ENCODE results near the gene RUNX3.
"Not testable (repeated sequence)": the region's sequence is repeated elsewhere in the genome, so short reads cannot be mapped to it uniquely, and the experiment has no call there.

RUNX3 gene

DNA sequence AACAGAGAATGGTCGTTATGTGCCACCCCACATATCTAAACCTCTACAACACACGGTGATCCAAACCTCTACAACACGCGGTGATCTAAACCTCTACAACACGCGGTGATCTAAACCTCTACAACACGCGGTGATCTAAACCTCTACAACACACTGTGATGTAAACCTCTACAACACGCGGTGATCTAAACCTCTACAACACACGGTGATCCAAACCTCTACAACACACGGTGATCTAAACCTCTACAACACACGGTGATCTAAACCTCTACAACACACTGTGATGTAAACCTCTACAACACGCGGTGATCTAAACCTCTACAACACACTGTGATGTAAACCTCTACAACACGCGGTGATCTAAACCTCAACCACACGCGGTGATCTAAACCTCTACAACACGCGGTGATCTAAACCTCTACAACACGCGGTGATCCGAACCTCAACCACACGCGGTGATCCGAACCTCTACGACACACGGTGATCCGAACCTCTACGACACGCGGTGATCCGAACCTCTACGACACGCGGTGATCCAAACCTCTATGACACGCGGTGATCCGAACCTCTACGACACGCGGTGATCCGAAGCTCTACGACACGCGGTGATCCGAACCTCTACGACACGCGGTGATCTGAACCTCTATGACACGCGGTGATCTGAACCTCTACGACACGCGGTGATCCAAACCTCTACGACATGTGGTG is 22.3 kb downstream of the RUNX3 start:
- H3K4me3 ChIP-seq (ENCODE audit: low read length); DNase-seq (ENCODE audit: low read depth, low spot score): not testable (repeated sequence)

DNA sequence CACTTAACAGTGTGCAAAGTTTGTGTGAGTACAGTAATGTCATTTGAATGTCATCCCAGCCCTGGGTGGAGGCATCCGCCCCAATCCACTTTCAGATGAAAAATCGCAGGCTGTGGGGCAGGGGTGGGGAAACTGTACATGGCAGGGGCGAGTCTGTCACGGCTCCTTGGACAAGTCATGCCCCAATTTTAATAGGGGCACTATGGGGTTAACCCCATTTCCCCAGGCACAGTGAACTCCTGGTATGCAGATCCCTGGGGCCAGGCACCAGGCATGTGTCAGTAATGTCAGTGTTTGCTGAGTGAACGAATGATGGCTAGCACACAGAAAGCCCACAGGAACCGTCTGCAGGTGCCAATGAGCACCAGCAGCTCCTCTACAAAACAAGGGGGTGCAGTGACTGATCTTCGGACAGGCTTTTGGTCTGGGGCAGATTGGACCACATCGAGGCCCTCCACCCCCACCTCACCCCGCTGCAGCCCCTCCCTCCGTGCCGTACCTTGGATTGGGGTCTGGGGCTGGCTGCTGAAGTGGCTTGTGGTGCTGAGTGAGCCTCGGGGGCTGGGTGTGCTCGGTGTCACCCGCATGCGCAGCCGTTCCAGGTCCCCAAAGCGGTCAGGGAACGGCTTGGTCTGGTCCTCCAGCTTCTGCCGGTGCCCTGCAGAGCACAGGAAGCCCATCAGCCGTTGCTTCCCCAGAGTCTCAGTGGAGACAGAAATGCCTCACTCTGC is 23.2 kb downstream of the RUNX3 start:
- no peak for DNase-seq (ENCODE audit: low read depth, low spot score)
- no peak overlapping the region for H3K4me3 ChIP-seq (ENCODE audit: low read length)

DNA sequence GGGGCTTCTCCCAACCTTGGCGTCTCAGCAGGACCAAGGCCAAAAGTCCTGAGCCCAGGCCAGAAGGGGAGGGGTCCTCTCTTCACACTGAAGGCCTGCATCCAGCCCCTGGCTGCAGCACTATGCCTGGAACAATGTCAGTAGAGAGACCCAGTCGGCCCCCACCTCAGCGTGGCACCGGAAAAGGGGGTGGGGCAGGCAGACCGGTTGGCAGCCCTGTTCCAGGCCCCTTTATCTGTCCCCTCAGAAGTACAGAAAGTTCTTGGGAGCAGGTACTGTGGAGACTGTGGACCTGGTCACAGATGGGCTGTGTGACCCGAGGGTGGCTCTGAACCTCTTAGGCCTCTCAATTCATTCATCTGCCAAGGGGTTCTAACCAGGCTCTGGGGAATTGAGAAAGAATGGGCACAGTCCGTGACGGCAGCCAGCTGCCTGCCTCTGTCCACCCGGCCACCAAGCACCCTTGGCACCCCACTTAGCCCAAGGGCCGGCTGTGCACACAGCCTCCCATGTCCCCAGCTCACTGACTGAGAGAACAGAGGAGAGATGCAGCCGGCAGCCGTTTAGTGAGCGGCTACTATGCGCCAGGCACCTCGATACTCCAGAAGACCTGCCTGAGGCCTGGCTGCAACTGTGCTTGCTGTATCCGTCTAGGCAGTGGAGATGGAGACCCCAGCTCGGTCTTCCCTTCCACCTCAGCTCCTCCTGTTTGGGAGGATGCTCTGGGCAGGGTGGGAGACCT is 23.9 kb downstream of the RUNX3 start:
- H3K4me3 ChIP-seq (ENCODE audit: low read length) = no peak overlapping the region
- no peak for DNase-seq (ENCODE audit: low read depth, low spot score)

DNA sequence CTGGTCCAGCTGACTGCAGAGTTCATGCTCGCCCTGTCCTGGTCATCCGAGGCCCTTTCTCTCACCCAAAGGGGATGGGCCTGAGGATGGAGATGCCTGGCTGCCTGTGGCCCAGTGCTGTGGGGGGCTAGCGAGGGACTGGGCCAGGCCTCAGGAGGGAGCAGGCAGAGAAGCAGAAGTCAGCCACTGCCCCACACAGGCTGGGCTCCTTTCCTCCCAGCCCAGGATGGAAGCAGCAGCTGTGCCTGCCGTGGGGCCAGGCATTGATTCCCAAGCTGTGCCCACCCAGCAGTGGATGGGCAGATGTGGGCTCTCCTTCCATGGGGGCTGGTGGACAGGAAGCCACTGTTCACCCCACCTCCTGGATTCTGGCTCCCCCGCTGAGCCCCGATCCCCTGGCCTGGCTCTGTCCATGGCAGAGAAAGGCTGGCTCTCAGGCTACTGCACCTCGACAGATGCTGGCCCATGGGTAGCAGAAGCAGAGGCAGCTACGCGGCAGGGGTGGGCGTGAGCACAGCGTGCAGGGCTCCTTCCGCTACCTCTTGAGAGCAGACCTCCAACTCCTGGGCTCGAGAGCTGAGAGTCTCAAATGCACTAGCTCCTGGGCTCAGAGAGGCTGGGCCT is 24.6 kb downstream of the RUNX3 start:
- DNase-seq (ENCODE audit: low read depth, low spot score) = no peak

DNA sequence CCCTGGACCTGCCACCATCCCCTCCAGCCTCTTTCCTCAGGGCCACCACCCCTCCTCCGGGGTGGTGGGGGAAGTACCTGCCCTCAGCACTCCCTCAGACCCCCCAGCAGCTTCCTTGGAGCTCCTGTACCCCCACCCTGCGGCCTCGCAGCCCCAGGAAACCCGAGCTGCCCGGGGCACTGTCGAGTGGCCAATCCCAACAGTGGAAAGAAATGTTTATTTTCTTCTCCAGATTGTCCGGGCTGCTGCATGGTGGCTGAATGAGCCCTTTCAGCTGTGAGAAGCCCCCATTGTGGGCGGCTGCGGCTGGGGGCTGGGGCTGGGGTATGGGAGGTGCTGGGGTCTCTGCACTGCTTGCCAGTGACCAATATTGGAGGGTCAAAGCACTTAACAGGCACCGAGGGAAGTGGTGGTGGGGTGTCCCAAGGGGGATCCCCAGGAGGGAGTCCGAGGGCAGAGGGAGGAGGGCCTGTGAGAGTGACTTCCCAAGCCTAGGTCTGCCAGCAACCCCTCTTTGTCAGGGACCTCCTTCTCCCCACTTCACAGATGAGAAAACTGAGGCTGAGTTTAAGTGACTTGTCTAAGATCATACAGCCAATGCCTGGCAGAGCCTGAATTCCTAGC is 25.2 kb downstream of the RUNX3 start:
- no peak for DNase-seq (ENCODE audit: low read depth, low spot score)
- H3K4me3 ChIP-seq (ENCODE audit: low read length) = no peak overlapping the region

More for the DNA sequence above, 24.6 kb downstream of the RUNX3 start:
- no peak overlapping the region for H3K4me3 ChIP-seq (ENCODE audit: low read length)

DNA sequence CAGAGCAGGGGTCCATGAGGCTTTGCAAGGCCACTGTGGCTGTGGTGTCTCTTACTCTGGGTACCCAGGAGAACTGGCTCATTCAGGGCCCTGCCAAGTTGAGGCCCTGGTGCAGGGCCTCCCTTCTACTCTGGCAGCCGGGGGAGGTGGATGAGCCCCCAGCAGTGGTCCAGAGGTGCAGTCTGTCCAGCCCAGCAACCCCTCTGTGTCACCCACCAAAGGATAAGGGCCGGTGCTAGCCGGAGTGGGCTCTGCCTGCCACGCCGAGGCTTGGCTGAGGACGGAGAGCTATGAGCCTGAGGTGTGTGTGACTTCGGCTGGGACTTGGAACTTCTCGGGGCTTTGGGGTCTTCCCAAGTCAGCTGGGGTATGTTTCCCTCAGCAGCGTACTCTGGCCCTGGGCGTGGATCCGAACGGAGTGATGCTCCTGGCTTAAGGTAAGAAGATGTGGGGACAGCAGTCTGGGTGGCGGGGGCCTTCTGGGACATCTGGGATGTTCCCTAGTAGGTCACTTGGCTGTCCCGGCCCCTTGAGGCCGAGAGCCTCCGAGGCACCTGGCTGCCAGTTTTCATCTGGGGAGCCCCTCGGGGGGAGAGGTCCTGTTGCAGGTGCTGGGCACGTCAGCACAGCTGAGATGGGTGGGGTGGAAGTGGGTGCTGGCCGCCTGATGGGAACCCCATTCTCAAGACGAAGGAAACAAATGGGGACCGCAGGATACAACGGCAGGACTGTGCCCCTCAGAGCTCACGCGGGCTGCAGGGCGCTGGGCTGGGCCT is 25.9 kb downstream of the RUNX3 start:
- no peak overlapping the region for H3K4me3 ChIP-seq (ENCODE audit: low read length)
- no peak for DNase-seq (ENCODE audit: low read depth, low spot score)

DNA sequence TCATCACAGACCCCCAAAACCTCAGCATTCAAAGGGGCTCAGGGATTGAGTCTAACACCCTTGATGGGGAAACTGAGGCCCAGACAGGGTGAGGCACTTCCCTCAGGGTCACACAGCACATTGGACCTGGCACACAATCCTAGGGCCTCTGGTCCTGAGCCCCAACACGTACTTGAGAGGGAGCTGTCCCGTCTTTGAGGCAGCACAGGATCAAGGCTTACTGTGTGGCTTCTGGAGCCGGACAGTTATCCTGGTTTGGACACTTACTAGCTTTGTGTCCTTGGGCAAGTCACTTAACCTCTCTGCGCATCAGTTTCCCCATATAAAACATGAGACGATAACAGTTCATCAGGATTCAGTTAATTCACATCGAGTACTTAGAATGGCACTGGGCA is 26.5 kb downstream of the RUNX3 start:
- no peak overlapping the region for H3K4me3 ChIP-seq (ENCODE audit: low read length)
- no peak for DNase-seq (ENCODE audit: low read depth, low spot score)

DNA sequence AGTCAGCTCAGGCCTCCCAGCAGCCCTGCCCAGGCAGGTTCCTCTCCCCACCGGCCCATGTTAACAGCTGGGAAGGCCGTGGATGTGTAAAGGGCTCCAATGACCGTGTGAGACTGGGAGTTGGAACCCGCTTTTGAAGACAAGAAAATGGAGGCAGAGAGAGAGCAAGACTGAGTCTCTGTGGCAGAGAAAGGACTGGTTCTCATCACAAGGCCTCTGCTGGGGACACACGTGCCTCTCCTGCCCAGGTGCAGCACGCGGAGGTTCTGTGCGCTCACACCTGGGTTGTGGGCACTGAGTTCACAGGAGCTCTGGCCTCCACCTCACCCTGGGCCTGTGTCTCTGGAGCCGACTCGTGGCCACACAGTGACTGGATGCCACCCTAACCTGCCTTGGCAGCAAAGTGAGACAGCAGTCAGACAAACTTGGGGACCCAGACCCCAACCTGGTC is 27.0 kb downstream of the RUNX3 start:
- H3K4me3 ChIP-seq (ENCODE audit: low read length) = no peak overlapping the region
- DNase-seq (ENCODE audit: low read depth, low spot score) = no peak

DNA sequence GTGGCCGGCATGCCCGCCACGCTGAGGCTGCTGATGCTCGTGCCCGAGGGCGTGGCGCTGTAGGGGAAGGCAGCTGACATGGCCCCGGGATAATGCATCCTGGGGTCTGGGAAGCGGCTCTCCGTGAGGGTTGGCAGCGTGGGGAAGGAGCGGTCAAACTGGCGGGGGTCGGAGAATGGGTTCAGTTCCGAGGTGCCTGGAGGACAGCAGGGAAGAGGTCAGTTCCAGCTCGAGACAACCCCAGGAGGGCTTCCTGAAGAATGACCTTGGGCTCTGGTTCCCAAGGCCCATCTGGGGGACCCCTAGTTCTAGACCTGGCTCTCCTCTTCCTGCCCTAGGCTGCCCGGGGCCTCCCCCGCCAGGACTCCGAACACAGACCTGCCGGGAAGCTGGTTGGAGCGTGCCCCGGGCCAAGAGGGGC is 27.6 kb downstream of the RUNX3 start:
- no peak for DNase-seq (ENCODE audit: low read depth, low spot score)
- no peak overlapping the region for H3K4me3 ChIP-seq (ENCODE audit: low read length)

DNA sequence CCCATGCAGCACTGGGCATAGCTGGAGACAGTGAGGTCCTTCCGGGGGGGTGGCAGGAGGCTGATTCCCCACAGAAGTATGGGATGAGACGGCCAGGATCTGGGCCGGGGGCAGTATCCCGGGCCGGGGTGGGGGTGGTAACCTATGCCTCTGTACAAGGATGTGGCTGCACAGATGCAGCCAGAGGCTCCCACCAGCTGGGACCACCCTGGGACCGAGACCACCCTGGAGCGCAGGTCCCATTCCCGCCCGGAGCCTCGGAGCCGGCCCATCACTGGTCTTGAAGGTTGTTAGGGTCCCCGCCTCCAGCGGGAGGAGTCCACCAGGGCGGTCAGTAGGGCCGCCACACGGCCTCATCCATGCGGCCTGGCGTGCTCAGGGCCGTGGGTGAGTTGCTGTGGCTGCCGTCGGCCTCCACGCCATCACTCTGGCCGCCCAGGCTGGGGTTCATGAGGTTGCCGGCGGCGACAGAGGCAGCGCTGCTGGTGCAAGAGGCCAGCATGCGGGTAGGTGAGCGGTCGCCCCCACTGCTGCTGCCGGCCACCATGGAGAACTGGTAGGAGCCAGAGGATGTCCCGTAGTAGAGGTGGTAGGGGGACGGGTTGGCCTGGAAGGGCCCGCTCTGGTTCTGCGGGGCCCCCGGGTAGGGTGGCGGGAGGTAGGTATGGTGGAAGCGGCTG is 28.1 kb downstream of the RUNX3 start:
- H3K4me3 ChIP-seq (ENCODE audit: low read length) = no peak overlapping the region
- DNase-seq (ENCODE audit: low read depth, low spot score) = no peak

DNA sequence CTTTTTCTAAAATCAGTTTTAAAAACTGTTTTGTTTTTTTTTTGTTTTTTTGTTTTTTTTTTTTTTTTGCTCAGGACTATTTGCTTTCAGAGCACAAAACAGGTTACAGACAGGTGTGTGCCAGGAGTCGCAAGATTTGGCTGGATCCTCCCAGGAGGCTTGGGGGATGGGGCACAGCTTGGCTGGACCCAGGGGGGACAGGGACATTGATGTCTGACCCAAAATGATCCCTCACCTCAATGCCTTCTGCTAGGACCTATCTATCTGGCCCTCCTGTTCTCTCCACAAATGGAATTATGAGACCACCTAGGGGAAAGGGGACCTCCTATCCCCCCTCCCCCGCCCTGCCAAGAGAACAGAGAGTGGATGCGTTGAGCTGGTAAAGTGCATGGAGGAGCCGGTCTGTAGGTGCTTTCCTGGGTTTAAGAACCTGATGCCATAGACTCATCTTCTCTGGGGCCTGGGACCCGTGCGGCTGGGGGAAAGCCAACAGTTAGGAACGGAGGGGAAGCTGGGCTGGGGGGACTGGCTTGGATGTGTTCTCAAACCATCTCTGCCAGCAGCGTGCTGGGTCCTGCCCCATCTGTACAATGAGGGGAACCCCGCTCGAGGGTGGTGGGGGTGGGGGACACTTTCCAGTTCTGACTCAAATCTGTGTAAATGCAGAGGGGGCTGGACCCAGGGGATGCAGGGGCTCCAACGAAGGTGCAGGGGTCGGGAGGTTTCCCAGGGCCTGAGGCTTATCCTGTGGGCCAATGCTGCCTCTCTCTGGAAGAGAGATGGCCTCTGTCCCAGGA is 28.9 kb downstream of the RUNX3 start:
- DNase-seq (ENCODE audit: low read depth, low spot score) = no peak
- no peak overlapping the region for H3K4me3 ChIP-seq (ENCODE audit: low read length)

DNA sequence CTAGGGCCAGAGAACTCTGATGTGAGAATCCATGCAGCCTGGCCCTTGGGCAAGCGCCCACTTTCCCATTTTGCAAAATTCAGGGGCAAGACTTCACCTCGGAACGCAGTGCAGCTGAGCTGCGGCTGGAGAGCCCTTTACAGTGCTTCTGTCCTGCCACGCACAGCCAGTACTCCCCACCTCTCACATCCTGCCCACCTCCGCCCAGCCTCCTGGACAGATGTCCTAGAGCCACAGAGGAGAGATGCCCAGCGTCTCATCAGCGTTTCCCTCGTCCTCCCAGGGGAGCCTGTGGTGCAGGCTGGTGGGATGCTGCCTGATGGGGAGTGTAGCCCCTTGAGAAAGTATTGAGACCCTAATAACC is 29.6 kb downstream of the RUNX3 start:
- DNase-seq (ENCODE audit: low read depth, low spot score) = no peak
- no peak overlapping the region for H3K4me3 ChIP-seq (ENCODE audit: low read length)

DNA sequence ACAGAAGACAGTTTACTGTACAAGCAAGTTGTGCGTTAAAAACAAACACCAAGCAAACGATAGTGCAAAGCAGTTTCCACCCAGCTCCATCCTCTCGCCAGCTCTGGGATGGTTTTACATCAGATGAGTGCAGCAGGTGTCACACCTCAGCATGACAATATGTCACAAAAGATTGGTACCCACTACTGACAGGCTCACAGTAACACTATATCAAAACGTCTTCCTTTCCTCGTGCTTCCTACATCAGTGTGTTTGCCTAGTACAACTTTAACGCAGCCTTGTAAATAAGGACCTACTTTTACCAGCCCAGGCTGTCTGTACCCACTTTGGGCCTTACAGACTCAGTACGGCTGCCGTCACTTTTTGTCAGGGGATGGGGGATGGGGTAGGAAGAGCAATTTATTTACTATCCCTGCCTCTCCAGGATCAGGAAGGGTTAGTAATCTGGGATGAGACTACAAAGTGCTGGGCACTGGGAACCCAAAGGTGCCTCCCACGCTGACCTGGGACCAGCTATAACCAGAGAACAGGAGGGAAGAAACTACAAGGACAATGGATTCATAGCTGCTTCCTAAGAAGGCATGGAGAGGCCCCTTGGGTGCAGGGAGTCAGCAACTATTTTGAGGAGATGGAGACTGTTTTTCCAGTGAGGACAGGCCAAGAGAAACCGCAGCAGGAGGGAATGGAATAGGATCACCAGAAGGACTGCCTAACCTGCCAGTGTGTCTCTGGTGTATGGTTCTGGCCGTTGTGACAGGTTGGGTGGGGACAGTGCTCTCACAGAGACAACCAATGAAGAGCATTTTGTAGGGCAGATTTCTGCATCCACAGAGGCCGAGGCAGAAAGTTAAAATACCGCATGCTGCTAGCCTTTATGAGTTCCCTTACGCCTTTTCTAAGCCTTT is 30.2 kb downstream of the RUNX3 start:
- no peak for DNase-seq (ENCODE audit: low read depth, low spot score)
- H3K4me3 ChIP-seq (ENCODE audit: low read length) = no peak overlapping the region

DNA sequence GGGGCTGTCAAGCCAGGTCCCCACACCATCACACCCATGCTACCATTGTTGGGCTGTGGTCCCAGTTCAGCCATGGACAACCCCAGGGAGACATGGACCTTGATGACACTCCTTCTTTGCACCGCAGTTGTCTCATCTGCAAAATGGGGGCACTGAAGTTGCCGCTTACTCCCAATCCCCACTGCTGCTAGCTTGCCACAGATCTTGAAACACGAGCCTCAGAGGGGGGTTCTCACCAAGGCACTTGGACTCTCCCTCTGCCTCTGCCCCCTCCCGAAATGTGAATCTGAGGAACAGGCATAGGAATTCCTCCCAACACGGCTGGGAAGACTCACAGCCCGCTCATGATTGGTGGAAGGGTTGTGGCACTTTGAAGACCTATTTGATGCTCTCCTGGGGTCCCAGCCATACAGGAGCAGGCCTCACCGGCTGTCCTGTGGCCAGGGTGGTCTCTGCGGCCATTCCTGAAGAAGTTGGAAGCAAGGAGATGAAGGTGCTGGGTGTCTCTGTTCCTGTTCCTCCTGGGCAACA is 31.1 kb downstream of the RUNX3 start:
- no peak for DNase-seq (ENCODE audit: low read depth, low spot score)

DNA sequence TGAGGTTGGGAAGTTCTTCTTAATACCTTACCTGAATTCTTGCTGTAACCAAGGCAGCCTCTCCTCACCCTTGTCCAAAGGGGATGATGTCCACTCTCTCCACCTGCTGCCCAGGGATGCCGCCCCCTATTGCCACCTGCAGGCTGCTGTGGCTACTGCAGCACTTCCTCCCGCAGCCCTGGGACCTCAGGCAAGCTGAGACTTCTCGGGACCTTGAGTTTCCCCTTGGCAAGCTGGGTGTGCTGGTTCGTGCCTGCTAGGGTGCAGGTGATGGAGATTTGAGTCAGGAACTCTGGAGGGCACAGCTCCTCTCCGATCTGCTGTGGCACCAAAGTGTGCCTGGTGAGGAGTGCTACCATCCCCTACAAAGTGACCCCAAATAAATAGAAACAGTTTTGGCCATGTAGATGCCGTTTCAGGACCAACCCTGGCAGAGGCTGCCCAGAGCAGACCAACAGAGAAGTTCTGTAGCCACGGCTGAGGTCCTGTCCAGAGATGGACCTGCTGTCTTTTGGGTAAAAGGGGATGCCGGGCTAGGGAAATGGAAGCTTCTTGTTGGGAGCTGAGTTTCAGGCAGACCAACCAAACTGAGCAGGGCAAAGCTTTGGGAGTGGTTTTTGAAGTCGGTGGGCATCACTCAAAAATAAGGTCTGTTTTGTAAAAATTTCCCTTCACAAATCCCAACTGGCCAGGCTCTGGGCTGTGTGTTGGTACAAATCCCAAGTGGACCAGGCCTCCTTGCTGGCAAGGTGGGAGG is 31.7 kb downstream of the RUNX3 start:
- DNase-seq (ENCODE audit: low read depth, low spot score) = no peak
- no peak overlapping the region for H3K4me3 ChIP-seq (ENCODE audit: low read length)

More for the DNA sequence above, 31.1 kb downstream of the RUNX3 start:
- no peak overlapping the region for H3K4me3 ChIP-seq (ENCODE audit: low read length)

Data from Jurkat, Clone E6-1 (cell line).